HCT116 (cell line): ENCODE data around the gene HOXC6.

ENCODE experiments used
- CEBPB ChIP-seq: IDR thresholded peaks from 2 replicates; pipeline ENCODE4 v1.6.1; 2012; ENCODE audit warnings: low read depth
- EZH2 ChIP-seq: fragments of 200-600 bp; sonication (generic); IDR thresholded peaks from 2 replicates; pipeline ENCODE4 v1.6.1; 2017; ENCODE audit warnings: antibody characterized with exemption, mixed run types
- JUND ChIP-seq: IDR thresholded peaks from 2 replicates; pipeline ENCODE4 v1.6.1; 2012
- POLR2A ChIP-seq: IDR thresholded peaks from 2 replicates; pipeline ENCODE4 v1.7.0; 2011; ENCODE audit warnings: borderline replicate concordance; ENCODE audit not compliant: insufficient read depth, insufficient read length; ENCODE audit errors: extremely low read depth
- TF ChIP-seq, protein P1 (sequence below): IDR thresholded peaks from 2 replicates; pipeline ENCODE4 v1.6.1; 2012; ENCODE audit warnings: low read depth
- TF ChIP-seq, protein P2 (sequence below), 3 experiments: fragments of 200-600 bp in 1 of 3; sonication (generic) in 1 of 3; IDR thresholded peaks in 2 of 3; conservative IDR thresholded peaks in 1 of 3; 2 replicates each; pipeline ENCODE4 v1.5.1; 2012 to 2017; ENCODE audit warnings: low read depth in 2 of 3, low read length in 2 of 3, antibody characterized with exemption in 1 of 3, borderline replicate concordance in 1 of 3, control low read depth in 1 of 3, mild to moderate bottlenecking in 1 of 3, mixed read lengths in 1 of 3, mixed run types in 1 of 3, moderate library complexity in 1 of 3; ENCODE audit not compliant: insufficient read depth in 1 of 3
- TF ChIP-seq, protein P3 (sequence below): IDR thresholded peaks from 2 replicates; pipeline ENCODE4 v1.6.1; 2012
- TF ChIP-seq, protein P4 (sequence below): IDR thresholded peaks from 2 replicates; pipeline ENCODE4 v1.6.1; 2012

DNA sequence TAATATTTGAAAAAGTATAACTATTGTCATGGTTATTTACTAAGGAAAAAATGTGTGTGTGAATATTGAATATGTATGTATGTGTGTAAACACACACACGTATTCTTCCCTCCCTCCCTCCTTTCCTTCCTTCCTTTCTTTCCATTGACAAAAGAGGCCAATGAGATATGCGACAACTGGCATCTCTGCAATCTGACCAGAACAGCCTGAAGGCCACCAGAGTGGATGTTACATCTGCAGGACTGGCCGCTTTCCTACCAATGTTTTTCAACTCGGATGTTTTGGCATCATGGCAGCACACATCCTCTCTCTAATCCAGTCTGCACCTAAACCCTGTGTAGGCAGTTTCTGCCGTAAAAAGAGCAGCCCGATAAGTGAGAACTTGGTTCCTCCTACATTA lies 46.1 kb downstream of the HOXC6 start:
- TF ChIP-seq, protein P1, sequence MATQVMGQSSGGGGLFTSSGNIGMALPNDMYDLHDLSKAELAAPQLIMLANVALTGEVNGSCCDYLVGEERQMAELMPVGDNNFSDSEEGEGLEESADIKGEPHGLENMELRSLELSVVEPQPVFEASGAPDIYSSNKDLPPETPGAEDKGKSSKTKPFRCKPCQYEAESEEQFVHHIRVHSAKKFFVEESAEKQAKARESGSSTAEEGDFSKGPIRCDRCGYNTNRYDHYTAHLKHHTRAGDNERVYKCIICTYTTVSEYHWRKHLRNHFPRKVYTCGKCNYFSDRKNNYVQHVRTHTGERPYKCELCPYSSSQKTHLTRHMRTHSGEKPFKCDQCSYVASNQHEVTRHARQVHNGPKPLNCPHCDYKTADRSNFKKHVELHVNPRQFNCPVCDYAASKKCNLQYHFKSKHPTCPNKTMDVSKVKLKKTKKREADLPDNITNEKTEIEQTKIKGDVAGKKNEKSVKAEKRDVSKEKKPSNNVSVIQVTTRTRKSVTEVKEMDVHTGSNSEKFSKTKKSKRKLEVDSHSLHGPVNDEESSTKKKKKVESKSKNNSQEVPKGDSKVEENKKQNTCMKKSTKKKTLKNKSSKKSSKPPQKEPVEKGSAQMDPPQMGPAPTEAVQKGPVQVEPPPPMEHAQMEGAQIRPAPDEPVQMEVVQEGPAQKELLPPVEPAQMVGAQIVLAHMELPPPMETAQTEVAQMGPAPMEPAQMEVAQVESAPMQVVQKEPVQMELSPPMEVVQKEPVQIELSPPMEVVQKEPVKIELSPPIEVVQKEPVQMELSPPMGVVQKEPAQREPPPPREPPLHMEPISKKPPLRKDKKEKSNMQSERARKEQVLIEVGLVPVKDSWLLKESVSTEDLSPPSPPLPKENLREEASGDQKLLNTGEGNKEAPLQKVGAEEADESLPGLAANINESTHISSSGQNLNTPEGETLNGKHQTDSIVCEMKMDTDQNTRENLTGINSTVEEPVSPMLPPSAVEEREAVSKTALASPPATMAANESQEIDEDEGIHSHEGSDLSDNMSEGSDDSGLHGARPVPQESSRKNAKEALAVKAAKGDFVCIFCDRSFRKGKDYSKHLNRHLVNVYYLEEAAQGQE: no peak
- TF ChIP-seq, protein P2, sequence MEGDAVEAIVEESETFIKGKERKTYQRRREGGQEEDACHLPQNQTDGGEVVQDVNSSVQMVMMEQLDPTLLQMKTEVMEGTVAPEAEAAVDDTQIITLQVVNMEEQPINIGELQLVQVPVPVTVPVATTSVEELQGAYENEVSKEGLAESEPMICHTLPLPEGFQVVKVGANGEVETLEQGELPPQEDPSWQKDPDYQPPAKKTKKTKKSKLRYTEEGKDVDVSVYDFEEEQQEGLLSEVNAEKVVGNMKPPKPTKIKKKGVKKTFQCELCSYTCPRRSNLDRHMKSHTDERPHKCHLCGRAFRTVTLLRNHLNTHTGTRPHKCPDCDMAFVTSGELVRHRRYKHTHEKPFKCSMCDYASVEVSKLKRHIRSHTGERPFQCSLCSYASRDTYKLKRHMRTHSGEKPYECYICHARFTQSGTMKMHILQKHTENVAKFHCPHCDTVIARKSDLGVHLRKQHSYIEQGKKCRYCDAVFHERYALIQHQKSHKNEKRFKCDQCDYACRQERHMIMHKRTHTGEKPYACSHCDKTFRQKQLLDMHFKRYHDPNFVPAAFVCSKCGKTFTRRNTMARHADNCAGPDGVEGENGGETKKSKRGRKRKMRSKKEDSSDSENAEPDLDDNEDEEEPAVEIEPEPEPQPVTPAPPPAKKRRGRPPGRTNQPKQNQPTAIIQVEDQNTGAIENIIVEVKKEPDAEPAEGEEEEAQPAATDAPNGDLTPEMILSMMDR (IDR thresholded peaks at IDR 0.05 in 2 of 3, conservative IDR thresholded peaks at IDR 0.05 in 1 of 3; ENCODE audit: borderline replicate concordance in 1 of 3, insufficient read depth in 1 of 3, low read depth in 2 of 3, low read length in 2 of 3): no peak
- TF ChIP-seq, protein P3, sequence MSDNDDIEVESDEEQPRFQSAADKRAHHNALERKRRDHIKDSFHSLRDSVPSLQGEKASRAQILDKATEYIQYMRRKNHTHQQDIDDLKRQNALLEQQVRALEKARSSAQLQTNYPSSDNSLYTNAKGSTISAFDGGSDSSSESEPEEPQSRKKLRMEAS: no peak
- TF ChIP-seq CEBPB: no peak
- TF ChIP-seq, protein P4, sequence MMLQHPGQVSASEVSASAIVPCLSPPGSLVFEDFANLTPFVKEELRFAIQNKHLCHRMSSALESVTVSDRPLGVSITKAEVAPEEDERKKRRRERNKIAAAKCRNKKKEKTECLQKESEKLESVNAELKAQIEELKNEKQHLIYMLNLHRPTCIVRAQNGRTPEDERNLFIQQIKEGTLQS: no peak
- TF ChIP-seq POLR2A: no peak
- no peak for TF ChIP-seq EZH2
- TF ChIP-seq JUND: no peak
